BJ (cell line): ENCODE results near the gene RASGRP1. TPM values are rescaled to one million over a fixed set of nuclear protein-coding genes. Genes with fewer than 3 reads are reported as not detected.

Experiments used
- CTCF ChIA-PET: fragments of 350-600 bp; formaldehyde crosslinking; extraction: SDS; loops from one replicate; lab custom pipeline; 2021; ENCODE audit warnings: antibody characterized with exemption, inconsistent platforms; lab: Yijun Ruan, JAX
- POLR2A ChIA-PET: fragments of 300-600 bp; sonication (Branson Sonifier 250); formaldehyde crosslinking; extraction: SDS; loops from one replicate; lab custom pipeline; 2021; ENCODE audit warnings: antibody characterized with exemption; lab: Charles Lee
- DNase-seq: peaks from one replicate; pipeline ENCODE4 v3.0.0-alpha.2; 2011; ENCODE audit warnings: low read depth
- H3K27me3 ChIP-seq: 2 replicates; pipeline ENCODE4 v1.6.0; 2011; ENCODE audit warnings: low read length; ENCODE audit not compliant: control insufficient read depth, insufficient read depth
- H3K36me3 ChIP-seq: 2 replicates; pipeline ENCODE4 v1.5.1; 2011; ENCODE audit warnings: low read length; ENCODE audit not compliant: control insufficient read depth, insufficient read depth
- H3K4me3 ChIP-seq: 2 replicates; pipeline ENCODE4 v1.5.1; 2011; ENCODE audit warnings: low read depth, mild to moderate bottlenecking, control low read depth, low read length
- CTCF ChIP-seq: IDR thresholded peaks from 2 replicates; pipeline ENCODE4 v1.5.1; 2011; ENCODE audit warnings: low read depth, mild to moderate bottlenecking, control low read depth, inconsistent platforms, low read length, moderate library complexity; ENCODE audit not compliant: insufficient read depth
- polyA plus RNA-seq: library from polyadenylated mRNA; depleted of rRNA; stranded (reverse); fragments of >200 nt; gene quantifications from 2 replicates; pipeline ENCODE4 v1.2.3, GENCODE V29; 2011

RASGRP1 gene
- polyA plus RNA-seq, 1 experiment = 4.3 TPM

GRCh38 chr15:38504680-38505467 lies 59.7 kb downstream of the RASGRP1 start:
- Histone ChIP-seq H3K4me3 (no peak overlapping the region), H3K27me3 (no peaks in the 10 kb centered on the region), H3K36me3 (peaks cover 2% of the 10 kb centered on the region; the same call in 1 of the 2 replicates)
- POLR2A ChIA-PET = no interaction called here
- no peak for TF ChIP-seq CTCF
- CTCF ChIA-PET = interaction anchor here (0.9 to 2.2 kb wide), 5 partner anchors 8 to 64 kb away, joined by 3 to 5 read pairs (median 3); no protein-coding TSS in a partner anchor
- DNase-seq = no peak

GRCh38 chr15:38503496-38503895 lies 61.1 kb downstream of the RASGRP1 start:
- ChIA-PET POLR2A (no interaction called here), CTCF (interaction anchor here (1.1 to 1.7 kb wide), 3 partner anchors 10 to 13 kb away, joined by 3 read pairs; no protein-coding TSS in a partner anchor)

GRCh38 chr15:38499651-38500050 lies 65.0 kb downstream of the RASGRP1 start:
- Histone ChIP-seq H3K36me3 (no peaks in the 10 kb centered on the region), H3K27me3 (no peaks in the 10 kb centered on the region), H3K4me3 (no peak overlapping the region)
- ChIA-PET POLR2A (interaction anchor here (0.6 kb wide), 1 partner anchor 22 kb away, joined by 3 read pairs; no protein-coding TSS in a partner anchor), CTCF (interaction anchor here (0.9 to 1.4 kb wide), 4 partner anchors 10 to 184 kb away, joined by 3 read pairs; no protein-coding TSS in a partner anchor)
- no peak for TF ChIP-seq CTCF
- DNase-seq = no peak

More at GRCh38 chr15:38503496-38503895, 61.1 kb downstream of the RASGRP1 start:
- DNase-seq = no peak
- no peaks in the 10 kb centered on the region for H3K27me3 ChIP-seq
- H3K4me3 ChIP-seq = no peak overlapping the region
- H3K36me3 ChIP-seq = peaks cover 2% of the 10 kb centered on the region; the same call in 1 of the 2 replicates
- TF ChIP-seq CTCF = no peak

GRCh38 chr15:38496151-38496550 lies 68.5 kb downstream of the RASGRP1 start:
- POLR2A ChIA-PET = no interaction called here

More at GRCh38 chr15:38496151-38496550, 68.5 kb downstream of the RASGRP1 start:
- no peak overlapping the region for H3K4me3 ChIP-seq
- peaks cover 2% of the 10 kb centered on the region; the same call in 1 of the 2 replicates for H3K36me3 ChIP-seq
- CTCF ChIA-PET = interaction anchor here (1.1 kb wide), 2 partner anchors 10 to 15 kb away, joined by 3 to 4 read pairs; no protein-coding TSS in a partner anchor
- no peak for TF ChIP-seq CTCF
- no peaks in the 10 kb centered on the region for H3K27me3 ChIP-seq
- DNase-seq = no peak
